Activated CD4-positive, CD25-positive, alpha-beta regulatory T cell treated with anti-CD3 and anti-CD28 coated beads, Interleukin-2, amount 50 U/mL, for 72 hours (primary cell): Measurements from ENCODE around the gene IPO8.

ENCODE experiments used
- DNase-seq: peaks from one replicate; pipeline ENCODE4 v3.0.0; 2021

IPO8 gene

GRCh38 chr12:30695199-30696102 is at the start of gene IPO8:
Gene IPO8, minus strand, starts transcription at chr12:30695869. Its CDS starts 222 bp downstream, at chr12:30695647.
- peak; percentile 77 for DNase-seq

GRCh38 chr12:30744321-30744720 is 48.7 kb upstream of the IPO8 start:
- DNase-seq = no peak

- DNase-seq = no peak
Measured at GRCh38 chr12:30740274-30740673, 44.6 kb upstream of the IPO8 start.

DNA sequence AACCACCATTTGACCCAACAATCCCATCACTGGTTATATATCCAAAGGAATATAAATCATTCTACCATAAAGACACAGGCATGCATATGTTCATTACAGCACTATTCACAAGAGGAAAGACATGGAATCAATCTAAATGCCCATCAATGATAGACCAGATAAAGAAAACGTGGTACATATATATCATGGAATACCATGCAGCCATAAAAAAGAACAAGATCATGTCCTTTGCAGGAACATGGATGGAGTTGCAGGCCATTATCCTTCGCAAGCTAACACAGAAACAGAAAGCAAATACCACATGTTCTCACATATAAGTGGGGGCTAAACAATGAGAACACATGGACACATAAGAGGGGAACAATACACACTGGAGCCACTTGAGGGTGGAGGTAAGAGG is 43.4 kb upstream of the IPO8 start:
- DNase-seq = no peak

DNA sequence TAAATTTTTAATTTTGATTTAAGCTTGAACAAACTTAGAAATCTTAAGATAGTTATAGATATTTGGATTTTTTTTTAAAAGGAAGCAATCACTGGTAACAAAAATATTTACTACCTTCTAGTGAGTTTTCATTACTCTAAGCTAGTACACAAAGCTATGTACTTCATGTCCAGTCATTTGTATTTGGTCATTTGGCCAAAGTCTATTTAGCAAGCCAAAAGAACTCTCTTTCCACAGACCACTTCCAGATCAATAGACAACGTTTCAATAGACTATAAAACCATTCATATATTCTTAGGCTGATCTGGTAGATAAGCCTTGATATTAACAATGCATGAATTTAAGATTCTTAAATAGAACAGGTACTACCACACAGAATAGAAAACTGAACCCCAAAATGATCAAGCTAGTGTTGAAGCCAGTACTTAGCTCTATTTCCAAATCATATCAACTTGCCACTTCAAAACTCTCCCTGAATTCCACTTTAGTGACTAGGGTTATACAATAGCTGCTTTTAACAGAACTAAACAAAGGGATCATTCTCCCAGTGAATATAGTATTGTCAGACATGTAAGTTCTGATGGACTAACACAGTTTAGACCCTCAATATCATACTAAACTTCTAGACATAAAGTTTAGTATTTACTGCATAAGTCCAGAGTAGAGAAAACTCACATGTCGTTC is 37.4 kb upstream of the IPO8 start:
- no peak for DNase-seq

- no peak for DNase-seq
Measured at GRCh38 chr12:30730011-30730410, 34.3 kb upstream of the IPO8 start.

DNA sequence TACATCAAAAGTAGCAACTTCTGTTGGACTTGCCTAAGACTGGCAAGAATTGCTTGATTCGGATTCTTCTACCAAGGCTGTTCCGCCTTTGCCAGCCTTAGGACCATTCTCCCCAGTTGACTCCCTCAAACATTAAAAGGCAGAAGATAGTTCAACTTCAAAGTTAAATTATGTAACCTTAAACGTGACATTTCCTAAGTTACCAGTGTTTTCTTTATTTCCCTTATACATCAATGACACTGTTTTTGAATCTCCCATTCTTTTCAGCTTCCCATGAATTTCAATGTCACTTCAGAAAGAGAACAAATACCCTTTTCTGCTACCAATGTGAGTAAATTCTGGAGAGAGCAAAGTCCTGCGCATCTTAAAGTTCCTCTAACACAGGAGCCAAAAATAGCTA is 33.9 kb upstream of the IPO8 start:
- DNase-seq = no peak

- no peak for DNase-seq
Measured at GRCh38 chr12:30726647-30727046, 31.0 kb upstream of the IPO8 start.

GRCh38 chr12:30725739-30726138 is 30.1 kb upstream of the IPO8 start:
- DNase-seq = no peak

DNA sequence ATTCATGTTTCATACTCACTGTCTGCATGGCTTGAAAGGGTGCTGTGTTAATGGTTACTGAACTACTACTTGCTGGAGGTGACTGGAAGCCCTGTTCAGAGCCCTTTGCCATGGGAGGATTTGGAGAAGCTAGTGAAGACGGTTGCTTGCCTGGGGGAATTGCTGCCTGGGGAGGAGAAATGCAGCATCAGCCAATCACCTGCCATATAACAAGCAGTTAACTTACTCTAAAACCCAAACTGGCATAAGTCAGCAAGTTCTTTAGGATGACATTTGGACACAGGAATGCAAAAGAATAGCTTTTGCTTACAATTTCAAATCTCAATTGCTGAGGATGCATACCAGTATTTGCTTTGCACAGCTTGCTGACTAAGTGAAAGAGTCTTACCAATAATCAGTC is 23.4 kb upstream of the IPO8 start:
- no peak for DNase-seq

DNA sequence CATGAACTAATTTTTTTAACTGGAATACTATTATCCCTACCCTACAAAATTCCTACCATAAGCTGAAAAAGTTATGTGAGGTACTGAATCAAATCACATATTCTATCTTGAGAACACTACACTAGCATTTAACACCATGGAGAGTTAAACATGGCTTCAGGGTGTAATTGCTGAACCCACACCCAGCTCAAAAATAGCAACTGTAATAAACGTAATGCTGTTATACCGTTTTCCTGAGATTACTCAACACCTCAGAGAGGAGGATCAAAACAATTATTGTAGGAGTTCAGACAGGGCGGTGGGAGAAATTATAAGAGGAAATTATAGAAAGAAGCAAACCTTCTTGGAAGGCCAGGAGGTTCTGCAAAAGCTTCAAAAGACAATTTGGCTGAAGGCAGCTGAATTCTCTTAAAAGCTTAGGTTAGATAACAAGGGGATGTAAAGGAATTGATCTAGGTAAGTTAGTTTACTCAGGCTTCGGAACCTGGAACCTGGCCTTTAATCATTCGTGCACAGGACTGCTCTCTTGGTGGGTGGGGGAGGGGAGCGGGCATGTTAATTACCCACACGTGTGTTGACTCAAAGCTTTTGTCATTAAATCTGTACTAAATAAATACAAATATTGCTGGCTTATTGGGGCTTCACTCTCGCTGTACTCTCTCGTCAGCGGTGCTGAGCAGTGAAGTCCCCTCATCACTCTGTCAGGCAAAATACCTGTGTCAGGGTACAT is 12.1 kb upstream of the IPO8 start:
- no peak for DNase-seq

DNA sequence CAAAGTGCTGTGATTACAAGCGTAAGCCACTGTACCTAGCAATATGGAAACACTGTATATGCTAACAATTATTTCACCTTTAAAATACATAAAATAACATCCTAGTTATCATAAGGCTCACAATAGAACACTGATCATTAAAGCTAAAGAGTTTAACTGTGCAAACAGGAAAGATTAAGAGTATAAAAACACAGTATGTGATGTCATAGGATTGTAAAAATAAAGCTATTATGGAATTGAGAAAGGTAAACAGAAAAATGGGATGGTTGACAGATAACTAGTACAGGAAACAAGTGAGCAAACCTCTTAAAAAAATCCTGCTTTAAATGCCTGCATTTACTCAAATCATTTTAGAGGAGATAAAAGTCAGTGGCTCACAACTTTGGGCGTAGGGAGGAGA is 10.8 kb upstream of the IPO8 start:
- no peak for DNase-seq

GRCh38 chr12:30701056-30701455 is 5.4 kb upstream of the IPO8 start:
- DNase-seq = no peak

DNA sequence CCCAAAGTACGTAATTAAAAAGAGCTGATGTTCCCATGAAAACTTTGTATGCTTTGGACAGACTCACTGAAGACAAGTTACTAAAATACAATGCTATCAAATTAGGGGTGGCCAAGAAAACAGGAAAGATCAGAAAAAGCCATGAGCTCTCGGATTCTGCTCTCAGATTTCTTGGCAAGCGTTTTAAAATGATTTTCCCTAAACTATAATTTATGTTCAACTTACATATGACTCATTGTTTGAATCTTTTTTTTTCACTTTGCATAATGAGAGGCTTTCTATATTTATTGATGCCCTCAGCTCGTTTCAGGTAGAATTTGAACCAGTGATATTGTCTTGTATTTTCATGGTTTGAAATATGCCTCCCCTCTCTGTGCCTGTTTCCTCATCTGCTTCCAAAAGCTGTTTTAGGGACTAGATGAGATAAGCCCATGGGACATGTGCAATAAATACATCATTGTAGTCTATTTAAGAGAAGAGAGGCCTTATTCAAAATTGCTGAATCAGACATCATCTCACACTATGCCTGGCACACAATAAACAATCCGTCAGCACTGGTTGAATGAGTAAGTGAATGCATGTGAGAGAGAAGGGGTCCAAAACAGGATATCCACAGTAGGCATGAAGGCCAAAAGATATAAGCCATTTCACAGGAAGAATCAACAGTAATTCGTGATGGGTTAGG is 4.7 kb upstream of the IPO8 start:
- DNase-seq = no peak

GRCh38 chr12:30698346-30698745 is 2.7 kb upstream of the IPO8 start:
- DNase-seq = no peak

DNA sequence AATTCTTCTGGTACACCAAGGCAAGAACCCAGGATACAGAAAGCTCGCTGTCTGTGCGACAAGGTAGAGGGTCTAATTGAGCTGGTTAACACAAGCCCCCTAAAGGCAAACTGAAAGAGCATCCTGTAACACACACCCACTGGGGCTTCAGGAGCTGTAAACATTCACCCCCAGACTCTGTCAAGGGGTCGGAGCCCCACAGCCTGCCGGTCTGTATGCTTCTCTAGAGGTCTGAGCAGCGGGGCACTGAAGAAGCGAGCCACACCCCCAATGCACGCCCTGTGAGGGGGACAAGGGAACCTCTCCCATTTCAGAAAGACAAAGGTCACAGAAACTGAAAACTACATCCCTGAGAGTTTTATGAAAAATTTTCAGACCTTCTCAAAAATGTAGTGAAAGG is 1.3 kb upstream of the IPO8 start:
- DNase-seq = no peak

GRCh38 chr12:30696486-30696885 is 817 bp upstream of the IPO8 start:
- DNase-seq = no peak

DNA sequence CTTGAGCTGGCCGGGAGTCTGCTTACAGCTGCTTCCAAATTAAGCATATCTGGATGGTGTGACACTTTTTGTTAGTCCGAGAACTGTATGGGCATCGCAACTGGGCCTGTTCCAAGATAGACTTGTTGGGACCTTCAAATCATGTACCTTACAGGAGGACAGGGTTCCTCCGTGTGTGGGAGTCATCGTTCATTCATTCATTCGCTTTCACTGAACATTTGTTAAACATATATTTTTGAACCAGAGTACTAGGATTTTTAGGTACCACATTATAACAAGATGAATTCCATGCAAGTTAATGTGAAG is 387 bp upstream of the IPO8 start:
- DNase-seq = no peak

- no peak for DNase-seq
Measured at GRCh38 chr12:30694412-30695198, 1.1 kb downstream of the IPO8 start.

DNA sequence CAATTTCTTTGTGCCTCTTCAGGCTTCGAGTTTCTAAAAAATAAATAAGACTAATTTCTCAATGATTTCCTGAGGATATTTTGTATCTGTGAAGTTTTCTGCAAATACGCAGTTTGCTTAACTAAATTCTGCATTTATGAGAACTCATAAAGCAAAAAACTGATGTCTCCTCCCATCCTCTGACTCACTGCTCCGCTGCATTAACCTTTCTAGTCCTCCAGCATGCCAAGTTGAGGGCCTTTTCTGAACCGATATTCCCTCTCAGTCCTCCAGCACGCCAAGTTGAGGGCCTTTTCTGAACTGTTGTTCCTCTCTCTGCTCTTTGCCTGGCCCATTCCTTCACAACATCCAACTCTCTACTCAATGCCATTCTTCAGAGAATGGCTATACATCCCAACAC is 3.2 kb downstream of the IPO8 start:
- no peak for DNase-seq

DNA sequence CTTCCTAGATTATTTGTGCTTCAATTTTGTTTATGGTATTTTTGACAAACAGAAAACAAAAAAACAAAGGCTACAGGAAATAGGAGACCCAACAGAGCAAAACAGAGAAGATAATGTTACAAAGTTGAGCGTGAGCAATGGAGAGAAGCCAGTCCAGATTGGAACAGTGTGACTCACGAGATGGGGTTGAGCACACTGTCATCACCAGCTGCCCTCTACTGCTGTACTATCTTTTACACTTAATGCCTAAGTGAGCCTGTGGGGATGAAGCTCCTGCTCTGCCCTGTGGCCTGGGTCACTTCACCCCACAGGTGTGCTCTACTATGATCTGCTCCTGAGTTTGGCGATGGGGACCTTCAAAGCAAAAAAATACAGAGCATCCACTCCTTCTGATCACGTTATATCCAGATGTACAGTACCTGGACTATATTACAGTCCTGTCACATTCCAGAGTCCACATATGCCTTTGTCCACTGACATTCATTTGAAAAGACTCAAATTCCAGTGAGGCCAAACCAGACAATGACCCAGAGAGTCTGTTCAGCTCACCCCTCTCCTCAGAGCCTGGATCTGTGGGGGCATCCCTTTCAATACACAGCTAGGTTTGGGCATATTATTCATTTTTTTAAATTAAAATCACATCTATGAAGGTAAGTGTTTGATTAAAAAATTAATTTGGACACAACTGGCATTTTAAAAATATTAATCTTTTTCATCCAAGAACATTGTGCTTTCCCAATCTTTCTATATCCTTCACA is 4.4 kb downstream of the IPO8 start:
- no peak for DNase-seq
